ENCODE measurements around the gene PPP6C. TPM values are rescaled to one million over a fixed set of nuclear protein-coding genes. Genes with fewer than 3 reads are reported as not detected.

PPP6C gene
- total and polyA plus RNA-seq, 2 of the 13 experiments (the other 11 are each of a cell fraction or from before 2014, with no cell fraction given) = 18.5 to 20.9 TPM

DNA sequence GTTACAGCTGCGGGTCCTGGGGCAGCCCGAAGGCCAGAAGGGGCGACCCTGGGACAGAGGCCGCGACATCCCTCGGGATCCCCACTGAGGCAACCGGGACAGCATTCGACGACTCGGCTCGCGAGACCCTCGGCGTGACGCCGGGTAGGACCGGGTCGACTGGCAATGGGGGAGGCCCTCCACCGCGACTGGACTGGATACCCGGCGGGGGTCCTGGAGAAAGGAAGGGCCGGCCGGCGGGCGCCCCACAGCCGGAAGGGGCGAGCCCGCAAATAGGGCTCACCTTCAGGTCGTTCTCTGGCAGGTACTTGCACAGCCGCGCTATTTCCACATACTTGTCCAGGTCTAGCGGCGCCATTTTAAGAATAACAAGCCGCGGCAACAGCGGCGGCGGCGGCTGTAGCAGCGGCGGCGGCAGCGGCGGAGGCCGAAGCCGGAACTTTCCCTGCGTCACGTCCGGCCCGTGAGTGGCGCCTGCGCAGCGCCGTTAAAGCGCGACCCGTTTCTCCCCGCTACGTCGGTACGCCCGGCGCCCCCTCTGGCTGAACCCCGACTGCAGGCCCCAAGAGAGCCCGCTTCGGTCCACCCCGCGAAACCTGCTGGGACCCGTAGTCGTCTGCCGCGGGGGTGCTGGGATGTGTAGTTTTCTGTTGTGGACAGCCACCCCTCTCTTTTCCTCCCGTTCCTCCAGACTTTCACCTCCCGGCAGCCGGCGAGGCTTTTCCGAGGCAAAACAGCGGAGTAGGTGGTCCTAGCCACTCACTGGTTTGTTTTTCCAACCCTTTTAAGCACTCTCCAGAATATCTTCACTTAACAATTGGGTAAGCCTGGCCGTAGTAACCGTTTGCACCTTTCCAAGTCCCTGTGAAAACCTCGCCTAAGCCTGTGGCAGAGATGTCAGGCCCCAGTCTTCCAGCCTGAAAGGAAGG is at the start of gene PPP6C (continued):
- TF ChIP-seq, protein P1, sequence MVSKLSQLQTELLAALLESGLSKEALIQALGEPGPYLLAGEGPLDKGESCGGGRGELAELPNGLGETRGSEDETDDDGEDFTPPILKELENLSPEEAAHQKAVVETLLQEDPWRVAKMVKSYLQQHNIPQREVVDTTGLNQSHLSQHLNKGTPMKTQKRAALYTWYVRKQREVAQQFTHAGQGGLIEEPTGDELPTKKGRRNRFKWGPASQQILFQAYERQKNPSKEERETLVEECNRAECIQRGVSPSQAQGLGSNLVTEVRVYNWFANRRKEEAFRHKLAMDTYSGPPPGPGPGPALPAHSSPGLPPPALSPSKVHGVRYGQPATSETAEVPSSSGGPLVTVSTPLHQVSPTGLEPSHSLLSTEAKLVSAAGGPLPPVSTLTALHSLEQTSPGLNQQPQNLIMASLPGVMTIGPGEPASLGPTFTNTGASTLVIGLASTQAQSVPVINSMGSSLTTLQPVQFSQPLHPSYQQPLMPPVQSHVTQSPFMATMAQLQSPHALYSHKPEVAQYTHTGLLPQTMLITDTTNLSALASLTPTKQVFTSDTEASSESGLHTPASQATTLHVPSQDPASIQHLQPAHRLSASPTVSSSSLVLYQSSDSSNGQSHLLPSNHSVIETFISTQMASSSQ (IDR thresholded peaks at IDR 0.05; ENCODE audit: low read depth) = no peak
- TF ChIP-seq, protein P1 (CRISPR knock-in tag; IDR thresholded peaks at IDR 0.05; ENCODE audit: borderline replicate concordance) = peak; percentile 67; the same call in 1 of the 2 replicates
- TF ChIP-seq RFX1 (IDR thresholded peaks at IDR 0.05) = no peak
- TF ChIP-seq ZNF567 (CRISPR knock-in tag; IDR thresholded peaks at IDR 0.05; ENCODE audit: borderline replicate concordance) = no peak
- TF ChIP-seq FOXO1 (CRISPR knock-in tag; IDR thresholded peaks at IDR 0.05) = peak; percentile 52; the same call in 1 of the 2 replicates
- no peak for TF ChIP-seq ZNF562 (CRISPR knock-in tag; IDR thresholded peaks at IDR 0.05; ENCODE audit: borderline replicate concordance)
- TF ChIP-seq, protein P2, sequence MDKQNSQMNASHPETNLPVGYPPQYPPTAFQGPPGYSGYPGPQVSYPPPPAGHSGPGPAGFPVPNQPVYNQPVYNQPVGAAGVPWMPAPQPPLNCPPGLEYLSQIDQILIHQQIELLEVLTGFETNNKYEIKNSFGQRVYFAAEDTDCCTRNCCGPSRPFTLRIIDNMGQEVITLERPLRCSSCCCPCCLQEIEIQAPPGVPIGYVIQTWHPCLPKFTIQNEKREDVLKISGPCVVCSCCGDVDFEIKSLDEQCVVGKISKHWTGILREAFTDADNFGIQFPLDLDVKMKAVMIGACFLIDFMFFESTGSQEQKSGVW (CRISPR knock-in tag; IDR thresholded peaks at IDR 0.05; ENCODE audit: borderline replicate concordance) = no peak
- no peak for TF ChIP-seq ZBTB3 (CRISPR knock-in tag; IDR thresholded peaks at IDR 0.05; ENCODE audit: borderline replicate concordance, low read depth)
- TF ChIP-seq KLF9 (CRISPR knock-in tag; IDR thresholded peaks at IDR 0.05; ENCODE audit: low read depth) = no peak
- peak; percentile 53; the same call in 1 of the 2 replicates for TF ChIP-seq KAT7 (CRISPR knock-in tag; IDR thresholded peaks at IDR 0.05; ENCODE audit: borderline replicate concordance)
- no peak for TF ChIP-seq SMC3 (IDR thresholded peaks at IDR 0.05; ENCODE audit: low read length)
- TF ChIP-seq DNMT1 (CRISPR knock-in tag; IDR thresholded peaks at IDR 0.05) = 0 out of 2 replicates have a peak, but pooled peaks have one; percentile 53
- no peak for TF ChIP-seq TCF12 (IDR thresholded peaks at IDR 0.05)
- no peak for TF ChIP-seq TCF12 (CRISPR knock-in tag; IDR thresholded peaks at IDR 0.05)
- TF ChIP-seq RXRB (CRISPR knock-in tag; IDR thresholded peaks at IDR 0.05; ENCODE audit: borderline replicate concordance) = peak; percentile 72; the same call in 1 of the 2 replicates
- TF ChIP-seq CCAR2 (optimal IDR thresholded peaks at IDR 0.05; ENCODE audit: low read depth, low read length) = no peak
- TF ChIP-seq, protein P3, sequence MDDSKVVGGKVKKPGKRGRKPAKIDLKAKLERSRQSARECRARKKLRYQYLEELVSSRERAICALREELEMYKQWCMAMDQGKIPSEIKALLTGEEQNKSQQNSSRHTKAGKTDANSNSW (CRISPR knock-in tag; IDR thresholded peaks at IDR 0.05; ENCODE audit: borderline replicate concordance) = no peak
- TF ChIP-seq ZZZ3 (CRISPR knock-in tag; IDR thresholded peaks at IDR 0.05; ENCODE audit: borderline replicate concordance) = no peak
- TF ChIP-seq, protein P4, sequence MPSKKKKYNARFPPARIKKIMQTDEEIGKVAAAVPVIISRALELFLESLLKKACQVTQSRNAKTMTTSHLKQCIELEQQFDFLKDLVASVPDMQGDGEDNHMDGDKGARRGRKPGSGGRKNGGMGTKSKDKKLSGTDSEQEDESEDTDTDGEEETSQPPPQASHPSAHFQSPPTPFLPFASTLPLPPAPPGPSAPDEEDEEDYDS (CRISPR knock-in tag; IDR thresholded peaks at IDR 0.05) = 0 out of 2 replicates have a peak, but pooled peaks have one; percentile 20
- peak; percentile 87 for TF ChIP-seq ZFP1 (CRISPR knock-in tag; IDR thresholded peaks at IDR 0.05)
- TF ChIP-seq, protein P5, sequence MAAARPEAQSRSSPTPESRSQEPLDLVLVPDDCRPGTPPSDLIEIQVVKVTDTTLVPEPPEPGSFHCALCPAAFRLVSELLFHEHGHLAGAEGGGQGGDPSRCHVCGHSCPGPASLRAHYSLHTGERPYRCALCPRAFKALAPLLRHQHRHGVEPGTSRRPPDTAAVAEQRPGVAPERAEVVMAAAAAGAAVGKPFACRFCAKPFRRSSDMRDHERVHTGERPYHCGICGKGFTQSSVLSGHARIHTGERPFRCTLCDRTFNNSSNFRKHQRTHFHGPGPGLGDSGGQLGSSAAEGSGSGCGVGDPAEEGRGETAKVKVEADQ (CRISPR knock-in tag; IDR thresholded peaks at IDR 0.05; ENCODE audit: borderline replicate concordance) = no peak; the same call in 1 of the 2 replicates
